Small intestine (tissue), 16 donors: ENCODE results near the gene ANKLE1. TPM values are rescaled to one million over a fixed set of nuclear protein-coding genes. Genes with fewer than 3 reads are reported as not detected.

Source experiments
- DNase-seq, 2 donors: peaks; one replicate each; pipeline versions ENCODE4 v3.0.0 to v3.0.0-alpha.2; 2013
- FAIRE-seq: peaks from 2 replicates; lab custom pipeline; 2012; peaks lifted over from hg19 to GRCh38; lab: Jason Lieb, UNC
- H3K27ac ChIP-seq, 3 donors: one replicate each; pipeline ENCODE4 v1.5.1; 2013; ENCODE audit warnings: low read length in 2 of 3, mild to moderate bottlenecking in 2 of 3, control low read depth in 1 of 3, inconsistent platforms in 1 of 3, low read depth in 1 of 3, moderate library complexity in 1 of 3
- H3K27me3 ChIP-seq, 3 donors: one replicate each; pipeline ENCODE4 v1.6.1; 2013; ENCODE audit warnings: low read length in 3 of 3, inconsistent platforms in 1 of 3; ENCODE audit not compliant: control insufficient read depth in 3 of 3, insufficient read depth in 3 of 3
- H3K36me3 ChIP-seq, 3 donors: one replicate each; pipeline ENCODE4 v1.6.1; 2013; ENCODE audit warnings: low read length in 3 of 3, inconsistent platforms in 1 of 3, low read depth in 1 of 3, mild to moderate bottlenecking in 1 of 3, moderate library complexity in 1 of 3; ENCODE audit not compliant: control insufficient read depth in 3 of 3, insufficient read depth in 2 of 3
- H3K4me1 ChIP-seq, 3 donors: one replicate each; pipeline ENCODE4 v1.6.1; 2013; ENCODE audit warnings: low read length in 2 of 3, inconsistent platforms in 1 of 3, low read depth in 1 of 3, mild to moderate bottlenecking in 1 of 3, moderate library complexity in 1 of 3; ENCODE audit not compliant: control insufficient read depth in 3 of 3, insufficient read depth in 2 of 3
- H3K4me3 ChIP-seq, 3 donors: one replicate each; pipeline ENCODE4 v1.5.1; 2013; ENCODE audit warnings: low read length in 3 of 3, control low read depth in 1 of 3, inconsistent platforms in 1 of 3, low read depth in 1 of 3, mild to moderate bottlenecking in 1 of 3, moderate library complexity in 1 of 3
- H3K9me3 ChIP-seq, 2 donors: one replicate each; pipeline ENCODE4 v1.6.1; 2013; ENCODE audit warnings: low read depth in 1 of 2, low read length in 1 of 2; ENCODE audit not compliant: control insufficient read depth in 2 of 2, insufficient read depth in 1 of 2
- WGBS, 3 donors: extraction: QIAGEN DNeasy Blood & Tissue Kit; methylation state at CpG; one replicate each; pipeline ENCODE4 v1.1.7; 2013; 5-methylcytosine and 5-hydroxymethylcytosine counted together
- long read RNA-seq, 10 donors: transcript quantifications; one replicate each; lab custom pipeline, GENCODE V29; 2026
- polyA plus RNA-seq, 4 donors: library from polyadenylated mRNA; stranded (reverse) in 3 of 4; unstranded in 1 of 4; fragments of 200-250 nt in 3 of 4; fragments of 120-200 nt in 1 of 4; gene quantifications; one replicate each; pipeline versions ENCODE4 v1.2.1 to v1.2.3, GENCODE V29; 2013
- donor health status: healthy with polysubstance abuse.
- donor health status: control.
- donor health status: control.
- donor health status: Bipolar disorder and iron deficiency.
- donor health status: healthy.

Gene ANKLE1, protein sequence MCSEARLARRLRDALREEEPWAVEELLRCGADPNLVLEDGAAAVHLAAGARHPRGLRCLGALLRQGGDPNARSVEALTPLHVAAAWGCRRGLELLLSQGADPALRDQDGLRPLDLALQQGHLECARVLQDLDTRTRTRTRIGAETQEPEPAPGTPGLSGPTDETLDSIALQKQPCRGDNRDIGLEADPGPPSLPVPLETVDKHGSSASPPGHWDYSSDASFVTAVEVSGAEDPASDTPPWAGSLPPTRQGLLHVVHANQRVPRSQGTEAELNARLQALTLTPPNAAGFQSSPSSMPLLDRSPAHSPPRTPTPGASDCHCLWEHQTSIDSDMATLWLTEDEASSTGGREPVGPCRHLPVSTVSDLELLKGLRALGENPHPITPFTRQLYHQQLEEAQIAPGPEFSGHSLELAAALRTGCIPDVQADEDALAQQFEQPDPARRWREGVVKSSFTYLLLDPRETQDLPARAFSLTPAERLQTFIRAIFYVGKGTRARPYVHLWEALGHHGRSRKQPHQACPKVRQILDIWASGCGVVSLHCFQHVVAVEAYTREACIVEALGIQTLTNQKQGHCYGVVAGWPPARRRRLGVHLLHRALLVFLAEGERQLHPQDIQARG
- polyA plus RNA-seq, result under 1 TPM in 3 of 4 donors, not detected in 1; 0.15 to 0.71 (median 0.22) TPM
- long read RNA-seq, donor 1, result 0 reads
- long read RNA-seq, donor 2, result 0 reads
- long read RNA-seq, donor 3, result 0 reads
- long read RNA-seq, donor 4, result 0 reads
- long read RNA-seq, donor 5, result 0 reads
- long read RNA-seq, donor 6, result 0 reads
- long read RNA-seq, donor 7, result 0 reads
- long read RNA-seq, donor 8, result 0 reads
- long read RNA-seq, donor 9, result 0 reads
- long read RNA-seq, donor 10, result 0 reads

DNA sequence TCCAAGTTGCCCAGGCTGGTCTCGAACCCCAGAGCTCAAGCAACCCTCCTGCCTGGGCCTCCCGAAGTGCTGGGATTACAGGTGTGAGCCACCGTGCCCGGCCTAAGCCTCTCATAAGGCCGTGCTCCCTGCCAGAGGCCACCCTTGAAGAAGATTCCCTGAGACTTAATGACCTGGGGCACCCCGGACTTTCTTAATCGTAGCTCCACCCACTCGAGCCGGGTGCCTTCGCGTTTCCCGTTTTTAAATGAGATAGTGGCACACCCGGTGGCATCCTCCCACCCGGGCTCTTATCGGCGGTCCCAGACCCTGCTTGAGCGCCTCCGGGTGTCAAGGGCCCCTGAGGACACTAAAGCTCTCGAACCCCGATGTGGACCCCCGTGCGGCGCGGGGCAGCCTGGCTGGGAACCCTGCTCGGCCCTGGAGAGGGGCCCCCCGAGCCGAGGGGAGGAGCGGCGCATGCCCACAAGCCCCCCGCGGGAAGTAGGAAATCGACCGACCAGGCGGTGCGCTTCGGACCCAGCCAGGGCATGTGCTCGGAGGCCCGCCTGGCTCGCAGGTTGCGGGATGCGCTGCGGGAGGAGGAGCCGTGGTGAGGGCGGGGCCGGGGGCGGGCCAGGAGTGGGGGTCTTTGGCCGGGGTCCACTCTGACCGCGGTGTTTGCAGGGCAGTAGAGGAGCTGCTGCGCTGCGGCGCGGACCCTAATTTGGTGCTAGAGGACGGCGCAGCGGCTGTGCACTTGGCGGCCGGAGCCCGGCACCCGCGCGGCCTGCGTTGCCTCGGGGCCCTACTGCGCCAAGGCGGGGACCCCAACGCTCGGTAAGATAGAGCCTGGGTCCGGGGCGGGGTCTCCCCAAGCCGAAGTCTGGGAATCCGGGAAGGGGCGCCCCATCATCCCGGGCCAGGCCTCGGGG lies at the start of gene ANKLE1:
Gene ANKLE1, plus strand, starts transcription at position 511 of the 914 bp plus-strand sequence. Its CDS starts 20 bp downstream, at position 531.
- Histone ChIP-seq H3K27me3 (peaks cover 0 to 14% (median 3%) of the 10 kb centered on the region in 3 donors), H3K4me3 (peak within 1 kb of the TSS; percentile 2 to 40 (median 29)), H3K9me3 (no peaks in the 10 kb centered on the region), H3K36me3 (peaks cover 2 to 25% (median 2%) of the 10 kb centered on the region in 3 donors), H3K4me1 (peaks cover 2 to 16% (median 2%) of the 10 kb centered on the region in 3 donors), H3K27ac (no peak within 1 kb of the TSS)
- 5 to 7% (median 6%) methylated on average over 55 to 75 of the region's 75 CpGs for WGBS, 3 donors
- FAIRE-seq (no peak), DNase-seq (peak in 1 of 2 donors; percentile 48)

DNA sequence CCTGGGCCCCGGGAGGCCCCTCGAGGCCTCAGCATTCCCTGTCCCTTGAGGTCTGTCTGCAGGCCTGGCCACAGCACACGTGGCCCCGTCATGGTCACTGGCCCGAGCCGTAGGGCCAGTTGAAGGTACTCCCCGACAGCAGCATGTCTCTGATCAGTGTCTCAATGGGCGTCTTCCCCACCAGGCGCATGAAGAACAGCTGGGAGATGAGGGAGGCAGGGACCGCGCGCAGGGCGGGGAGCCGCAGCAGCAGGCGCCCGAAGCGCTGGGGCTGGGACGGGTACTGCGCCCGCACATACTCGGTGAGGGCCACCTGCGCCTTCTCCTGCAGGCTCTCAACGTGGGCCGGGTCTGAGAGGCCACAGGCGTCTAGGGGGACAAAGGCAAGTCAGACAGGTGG lies 49.4 kb upstream of the ANKLE1 start:
- no peak overlapping the region for H3K4me3 ChIP-seq
- H3K27me3 ChIP-seq, result no peaks in the 10 kb centered on the region
- H3K27ac ChIP-seq, result no peak overlapping the region
- H3K36me3 ChIP-seq, result peaks cover 0 to 89% (median 8%) of the 10 kb centered on the region in 3 donors
- 92 to 94% (median 92%) methylated on average over 25 of the region's 25 CpGs for WGBS, 3 donors
- DNase-seq, result no peak
- peaks cover 8 to 27% (median 10%) of the 10 kb centered on the region in 3 donors for H3K4me1 ChIP-seq
- no peaks in the 10 kb centered on the region for H3K9me3 ChIP-seq
- no peak for FAIRE-seq

DNA sequence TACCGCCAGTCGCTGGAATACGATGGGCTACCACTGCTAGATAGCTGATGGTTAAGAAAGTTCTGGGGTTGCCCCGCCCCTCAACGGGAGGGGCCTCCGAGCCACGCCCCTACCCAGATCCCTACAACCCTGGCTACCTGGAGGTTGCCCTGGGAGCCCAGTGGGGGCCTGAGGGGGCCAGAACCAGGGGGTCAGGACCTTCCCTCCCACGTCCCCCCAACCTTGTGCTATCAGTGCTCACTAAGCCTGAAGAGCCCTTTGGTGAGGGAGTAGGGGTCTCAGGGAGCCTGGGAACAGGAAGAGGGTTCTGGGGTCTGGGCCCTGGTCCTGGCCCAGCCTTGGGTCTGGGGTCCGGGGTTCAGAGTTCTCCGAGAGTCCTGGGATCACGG lies 46.8 kb upstream of the ANKLE1 start:
- FAIRE-seq (no peak), DNase-seq (peak; percentile 64 to 77)
- Histone ChIP-seq H3K27ac (peak overlapping the region; percentile 6 to 47 (median 38)), H3K4me1 (peaks cover 8 to 30% (median 10%) of the 10 kb centered on the region in 3 donors), H3K27me3 (no peaks in the 10 kb centered on the region), H3K4me3 (peak overlapping the region in 2 of 3 donors; percentile 21 to 45), H3K36me3 (peaks cover 0 to 86% (median 14%) of the 10 kb centered on the region in 3 donors), H3K9me3 (no peaks in the 10 kb centered on the region)
- WGBS, 3 donors, result 18 to 28% (median 23%) methylated on average over 11 of the region's 11 CpGs

DNA sequence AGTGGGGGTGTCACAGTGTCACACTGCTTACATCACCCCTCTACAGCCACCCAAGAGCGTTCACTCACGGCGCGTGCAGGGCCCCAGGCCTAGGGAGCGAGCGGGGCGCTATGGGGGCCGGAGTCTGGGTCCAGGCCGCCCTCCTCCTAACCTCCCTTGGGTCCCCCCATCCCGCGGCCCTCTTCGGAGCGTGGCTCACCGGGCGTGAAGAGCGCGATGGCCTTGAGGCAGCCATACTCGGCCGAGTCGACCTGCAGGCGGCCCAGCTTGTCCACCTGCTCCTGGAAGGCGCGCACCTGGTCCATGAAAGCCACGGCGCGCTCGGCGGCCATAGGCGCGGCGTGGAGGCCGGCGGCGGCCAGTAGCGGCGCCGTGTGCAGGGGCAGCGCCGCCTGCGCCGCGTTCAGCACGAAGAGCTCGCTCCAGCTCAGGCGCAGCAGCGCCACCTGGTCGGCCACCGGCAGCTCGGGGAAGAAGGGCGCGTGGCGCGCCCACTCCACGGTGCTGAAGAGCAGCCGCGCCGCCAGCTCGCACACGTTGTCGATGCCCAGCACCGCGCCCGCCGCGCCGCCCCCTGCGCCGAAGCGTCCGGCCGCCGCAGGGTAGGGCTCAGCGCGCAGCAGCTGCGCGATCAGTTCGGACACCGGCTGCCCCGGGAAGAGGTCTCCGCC lies 46.3 kb upstream of the ANKLE1 start:
- no peak for FAIRE-seq
- peaks cover 0 to 86% (median 17%) of the 10 kb centered on the region in 3 donors for H3K36me3 ChIP-seq
- H3K27me3 ChIP-seq, result no peaks in the 10 kb centered on the region
- peak; percentile 58 to 89 for DNase-seq
- peaks cover 11 to 35% (median 13%) of the 10 kb centered on the region in 3 donors for H3K4me1 ChIP-seq
- H3K27ac ChIP-seq, result peak overlapping the region; percentile 6 to 47 (median 38)
- 6 to 8% (median 7%) methylated on average over 59 to 80 of the region's 80 CpGs for WGBS, 3 donors
- no peaks in the 10 kb centered on the region for H3K9me3 ChIP-seq
- peak overlapping the region; percentile 21 to 45 (median 43) for H3K4me3 ChIP-seq

DNA sequence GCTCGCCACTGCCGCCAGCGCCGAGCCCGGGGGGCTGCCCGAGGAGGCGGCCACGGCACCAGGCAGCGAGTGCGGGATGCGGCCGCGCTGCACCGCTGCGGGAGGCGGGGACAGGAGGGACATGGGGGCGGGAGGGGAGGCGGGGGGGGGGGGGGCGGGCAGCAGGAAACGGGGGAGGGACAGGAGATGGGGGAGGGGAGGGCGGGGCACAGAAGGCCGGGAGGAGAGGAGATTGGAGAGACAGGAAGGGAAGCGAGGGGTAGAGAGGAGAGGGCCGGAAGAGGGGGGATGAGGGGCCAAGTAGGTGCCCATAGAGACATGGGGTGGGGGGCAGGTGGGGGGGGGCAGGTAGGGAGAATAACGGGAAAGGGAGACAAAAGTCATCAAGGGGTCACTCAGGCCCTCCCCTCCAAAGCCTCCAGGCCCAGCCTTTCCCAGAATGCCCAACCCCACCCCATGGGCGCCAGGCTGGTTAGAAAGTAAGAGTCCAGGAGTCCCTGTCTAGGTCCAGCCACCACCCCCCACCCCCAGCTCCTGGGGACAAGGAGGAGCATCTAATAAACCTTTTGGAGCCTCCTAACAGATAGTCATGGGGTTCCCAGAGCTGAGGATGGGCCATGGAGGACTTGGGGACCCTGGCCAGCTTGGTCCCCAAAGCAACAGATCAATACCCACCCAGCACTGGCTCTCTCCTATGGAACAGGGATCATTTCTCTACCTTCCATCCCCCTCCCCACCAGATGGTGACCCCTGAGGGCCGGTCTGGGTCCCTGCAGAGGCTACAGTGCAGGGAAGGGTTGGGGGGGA lies 45.5 kb upstream of the ANKLE1 start:
- peaks cover 0 to 86% (median 17%) of the 10 kb centered on the region in 3 donors for H3K36me3 ChIP-seq
- 8 to 13% (median 8%) methylated on average over 6 to 23 of the region's 27 CpGs for WGBS, 3 donors

DNA sequence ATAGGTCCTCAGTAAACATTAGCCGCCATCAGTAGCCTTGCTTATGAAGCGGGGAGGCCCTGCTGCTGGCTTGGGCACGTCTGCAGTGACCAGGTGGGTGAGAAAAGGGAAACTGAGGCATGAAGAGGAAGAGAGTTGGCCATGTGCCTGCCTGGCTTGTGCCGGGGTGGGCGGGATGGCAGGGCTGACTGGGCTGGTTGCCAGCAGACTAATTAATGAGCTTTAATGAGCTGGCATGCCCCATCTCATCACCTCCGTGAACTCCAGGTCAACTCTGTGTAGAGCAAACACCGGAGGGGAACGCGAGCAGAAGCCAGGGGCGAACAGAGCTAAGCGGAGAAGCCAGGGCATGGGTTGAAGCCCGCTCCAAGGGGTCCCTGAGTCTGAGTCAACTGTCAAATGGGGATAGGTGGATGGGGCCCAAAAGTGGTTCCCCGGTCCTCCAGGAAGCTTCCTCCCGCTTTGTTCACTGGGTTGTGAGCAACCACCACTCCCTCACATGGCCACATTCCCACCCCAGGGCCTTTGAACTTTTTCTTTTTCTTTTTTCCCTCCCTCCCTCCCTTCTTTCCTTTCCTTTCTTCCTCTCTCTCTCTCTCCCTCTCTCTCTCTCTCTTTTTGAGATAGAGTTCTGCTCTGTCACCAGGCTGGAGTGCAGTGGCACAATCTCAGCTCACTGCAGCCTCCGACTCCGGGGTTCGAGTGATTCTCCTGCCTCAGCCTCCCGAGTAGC lies 44.7 kb upstream of the ANKLE1 start:
- Histone ChIP-seq H3K9me3 (no peaks in the 10 kb centered on the region), H3K4me3 (no peak overlapping the region), H3K27ac (peak overlapping the region in 2 of 3 donors; percentile 61 to 63), H3K4me1 (peaks cover 11 to 46% (median 13%) of the 10 kb centered on the region in 3 donors), H3K27me3 (no peaks in the 10 kb centered on the region), H3K36me3 (peaks cover 0 to 83% (median 17%) of the 10 kb centered on the region in 3 donors)
- 63 to 80% (median 74%) methylated on average over 18 of the region's 18 CpGs for WGBS, 3 donors
- FAIRE-seq (no peak), DNase-seq (peak in 1 of 2 donors; percentile 35)

More for the DNA sequence above, 45.5 kb upstream of the ANKLE1 start:
- DNase-seq (peak in 1 of 2 donors; percentile 51), FAIRE-seq (no peak)
- Histone ChIP-seq H3K27ac (peak overlapping the region; percentile 30 to 63 (median 38)), H3K27me3 (no peaks in the 10 kb centered on the region), H3K4me1 (peaks cover 11 to 42% (median 13%) of the 10 kb centered on the region in 3 donors), H3K4me3 (peak overlapping the region in 2 of 3 donors; percentile 43 to 45), H3K9me3 (no peaks in the 10 kb centered on the region)
